GM19397 (cell line): Measurements from ENCODE around the gene GRK1.
"Not testable (repeated sequence)": the region's sequence is repeated elsewhere in the genome, so short reads cannot be mapped to it uniquely, and the experiment has no call there.

Experiments
- ATAC-seq: cut with Tn5 transposase; IDR thresholded peaks from one replicate; pipeline ENCODE4 v1.9.1; 2021; ENCODE audit warnings: mild to moderate bottlenecking, moderate library complexity; ENCODE audit not compliant: unreplicated experiment

GRK1 gene

DNA sequence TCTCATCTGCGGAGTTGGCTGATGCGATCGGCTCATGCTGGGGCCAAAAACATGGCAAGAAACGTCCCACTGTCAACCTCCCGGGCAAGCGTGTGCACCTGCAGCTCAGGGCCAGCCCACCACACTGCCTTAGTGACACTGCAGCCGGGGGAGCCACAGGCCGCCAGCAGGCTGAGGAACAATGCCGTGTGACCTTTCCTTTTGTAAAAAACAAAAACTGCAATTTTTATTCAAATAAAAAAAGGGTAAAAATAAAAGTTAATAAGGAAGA lies 73.2 kb downstream of the GRK1 start:
- ATAC-seq, result no peak

DNA sequence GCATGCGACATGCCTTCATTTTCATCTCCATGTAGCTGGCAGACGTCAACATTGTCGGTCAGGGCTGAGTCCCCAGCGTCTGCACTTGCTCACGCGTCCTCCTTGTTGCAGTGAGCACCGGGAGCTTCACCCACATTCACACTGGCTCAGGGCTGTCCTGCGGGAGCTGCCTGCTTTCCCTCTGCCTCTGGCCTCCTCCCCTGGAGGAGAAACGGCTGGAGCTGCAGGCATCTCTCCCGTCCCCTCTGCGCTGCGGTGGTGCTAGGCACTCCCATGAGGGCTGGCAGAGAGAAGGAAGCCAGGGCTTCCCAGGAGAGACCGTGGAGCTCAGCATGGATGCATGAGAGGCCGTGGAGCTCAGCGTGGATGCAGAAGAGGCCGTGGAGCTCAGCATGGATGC lies 73.6 kb downstream of the GRK1 start:
- ATAC-seq, result no peak

DNA sequence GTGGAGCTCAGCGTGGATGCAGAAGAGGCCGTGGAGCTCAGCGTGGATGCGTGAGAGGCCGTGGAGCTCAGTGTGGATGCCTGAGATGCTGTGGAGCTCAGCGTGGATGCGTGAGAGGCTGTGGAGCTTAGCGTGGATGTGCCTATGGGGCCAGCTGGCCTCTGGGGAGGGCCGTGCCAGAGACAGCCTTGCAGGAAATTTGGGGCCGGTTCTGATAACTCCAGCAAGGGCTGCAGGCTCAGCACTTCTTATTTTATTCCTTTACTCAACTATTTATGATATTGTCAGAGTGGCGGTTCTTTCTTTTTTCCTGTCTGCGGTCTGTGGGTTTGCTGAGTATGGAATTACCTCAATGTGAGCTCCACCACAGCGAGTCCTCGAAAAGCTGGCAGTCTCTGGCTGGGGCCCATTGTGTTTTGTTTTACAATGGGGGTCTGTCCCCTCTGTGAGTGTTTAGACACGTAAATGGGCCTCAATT lies 74.2 kb downstream of the GRK1 start:
- no peak for ATAC-seq

DNA sequence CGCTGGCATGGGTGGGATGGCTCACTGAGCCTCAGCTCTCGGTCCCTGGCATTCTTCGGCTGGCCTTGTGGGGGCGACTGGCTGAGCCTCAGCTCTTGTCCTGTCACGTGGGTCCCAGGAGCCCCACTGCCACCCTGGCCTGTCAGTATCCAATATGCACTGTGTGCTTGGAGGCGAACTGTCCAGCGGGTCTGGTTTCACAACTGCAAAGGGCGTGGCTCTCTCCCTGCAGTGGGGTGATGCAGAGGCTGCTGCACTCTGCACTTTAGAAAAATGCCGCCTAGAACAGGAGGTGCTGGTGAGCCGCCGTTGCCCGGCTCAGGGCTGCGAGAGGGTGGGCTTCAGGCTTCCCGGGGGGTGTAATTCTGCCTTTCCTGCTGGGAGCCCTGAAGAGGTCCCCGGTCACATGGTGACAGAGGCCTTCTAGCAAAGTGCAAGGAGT lies 75.0 kb downstream of the GRK1 start:
- ATAC-seq, result no peak

GRCh38 chr13:113742445-113743120 lies 75.6 kb downstream of the GRK1 start:
- no peak for ATAC-seq

DNA sequence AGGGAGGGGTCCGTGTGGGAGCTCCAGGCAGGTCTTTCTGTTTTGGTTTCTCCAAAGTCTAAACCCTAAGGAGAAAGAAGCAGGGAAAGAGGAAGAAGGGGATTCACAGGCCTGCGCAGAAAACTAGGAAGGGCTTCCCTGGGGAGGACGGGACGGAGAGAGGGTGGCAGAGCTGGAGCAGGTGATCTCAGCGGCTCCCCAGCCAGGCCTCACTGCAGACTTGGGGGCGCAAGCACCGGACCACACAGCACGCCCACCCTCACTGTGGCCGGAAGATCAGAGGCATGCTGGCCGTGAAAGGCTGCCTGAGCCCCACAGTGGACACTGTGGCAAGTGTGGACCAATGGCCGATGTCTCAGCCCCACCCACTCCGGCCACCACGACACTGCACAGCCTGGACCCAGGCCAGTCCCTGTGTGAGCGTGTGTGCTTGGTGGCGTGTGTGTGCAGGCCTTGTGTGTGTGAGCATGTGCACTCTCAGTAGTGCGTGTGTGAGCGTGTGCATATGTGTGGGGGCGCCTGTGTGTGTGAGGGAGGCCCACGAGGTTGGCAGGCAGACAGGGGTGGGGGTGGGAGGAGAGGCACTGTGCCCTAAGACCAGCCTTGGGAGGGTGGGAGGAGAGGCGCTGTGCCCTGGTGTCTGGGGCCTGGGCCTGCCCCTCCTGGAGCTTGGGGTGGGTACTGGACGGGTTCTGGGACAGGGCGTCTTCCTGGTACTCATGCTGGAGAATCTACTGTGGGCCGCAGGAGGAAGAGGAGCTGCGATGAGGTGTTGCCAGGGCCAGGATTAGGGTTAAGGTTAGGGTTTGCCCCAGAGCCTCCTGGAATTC lies 76.6 kb downstream of the GRK1 start:
- no peak for ATAC-seq

- ATAC-seq, result no peak
Observed at GRCh38 chr13:113744197-113745000, 77.4 kb downstream of the GRK1 start.

DNA sequence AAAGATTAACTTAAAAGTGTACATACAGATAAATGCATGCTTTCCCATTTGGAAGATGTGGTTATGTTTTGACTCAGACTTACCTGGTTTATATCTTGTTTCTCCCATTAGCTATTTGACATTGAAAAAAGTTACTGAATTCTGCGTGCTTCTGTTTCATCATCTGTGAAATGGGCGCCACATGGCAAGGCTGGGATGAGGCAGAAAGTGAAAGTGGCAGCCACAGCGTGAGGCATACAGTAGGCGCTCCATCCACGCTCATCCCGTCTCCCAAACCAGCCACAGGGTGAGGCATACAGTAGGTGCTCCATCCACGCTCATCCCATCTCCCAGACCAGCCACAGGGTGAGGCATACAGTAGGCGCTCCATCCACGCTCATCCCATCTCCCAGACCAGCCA lies 78.0 kb downstream of the GRK1 start:
- ATAC-seq, result no peak

DNA sequence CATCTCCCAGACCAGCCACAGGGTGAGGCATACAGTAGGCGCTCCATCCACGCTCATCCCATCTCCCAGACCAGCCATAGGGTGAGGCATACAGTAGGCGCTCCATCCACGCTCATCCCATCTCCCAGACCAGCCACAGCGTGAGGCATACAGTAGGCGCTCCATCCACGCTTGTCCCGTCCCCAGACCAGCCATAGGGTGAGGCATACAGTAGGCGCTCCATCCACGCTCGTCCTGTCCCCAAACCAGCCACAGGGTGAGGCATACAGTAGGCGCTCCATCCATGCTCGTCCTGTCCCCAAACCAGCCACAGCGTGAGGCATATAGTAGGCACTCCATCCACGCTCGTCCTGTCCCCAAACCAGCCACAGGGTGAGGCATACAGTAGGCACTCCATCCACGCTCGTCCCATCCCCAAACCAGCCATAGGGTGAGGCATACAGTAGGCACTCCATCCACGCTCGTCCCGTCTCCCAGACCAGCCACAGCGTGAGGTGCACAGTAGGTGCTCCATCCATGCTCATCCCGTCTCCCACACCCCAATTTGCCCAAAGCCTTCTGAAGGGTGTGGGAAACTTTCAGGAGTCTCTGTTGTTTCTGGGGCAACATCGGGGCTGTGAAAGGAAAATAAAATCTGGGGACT lies 78.6 kb downstream of the GRK1 start:
- ATAC-seq, result not testable (repeated sequence)

DNA sequence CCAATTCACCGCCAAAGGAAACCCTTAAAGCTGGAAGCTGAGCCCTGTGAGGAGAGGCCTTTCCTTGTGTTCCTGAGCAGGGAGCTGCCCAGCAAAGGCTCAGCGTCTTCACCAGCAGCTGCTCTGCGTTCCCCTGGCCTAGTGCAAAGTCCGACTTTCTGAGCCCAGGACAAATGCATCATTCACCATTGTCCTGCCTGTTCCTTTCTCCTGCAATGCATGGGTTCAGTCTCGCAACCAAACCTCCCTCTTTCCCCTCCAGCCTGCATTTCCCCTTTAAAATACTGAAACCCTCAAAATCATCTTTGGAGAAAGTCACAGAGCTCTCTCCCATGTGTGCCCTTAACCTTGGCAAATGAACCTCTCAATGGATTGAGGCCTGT lies 79.1 kb downstream of the GRK1 start:
- ATAC-seq, result no peak

- no peak for ATAC-seq
Observed at GRCh38 chr13:113746671-113747070, 79.7 kb downstream of the GRK1 start.

DNA sequence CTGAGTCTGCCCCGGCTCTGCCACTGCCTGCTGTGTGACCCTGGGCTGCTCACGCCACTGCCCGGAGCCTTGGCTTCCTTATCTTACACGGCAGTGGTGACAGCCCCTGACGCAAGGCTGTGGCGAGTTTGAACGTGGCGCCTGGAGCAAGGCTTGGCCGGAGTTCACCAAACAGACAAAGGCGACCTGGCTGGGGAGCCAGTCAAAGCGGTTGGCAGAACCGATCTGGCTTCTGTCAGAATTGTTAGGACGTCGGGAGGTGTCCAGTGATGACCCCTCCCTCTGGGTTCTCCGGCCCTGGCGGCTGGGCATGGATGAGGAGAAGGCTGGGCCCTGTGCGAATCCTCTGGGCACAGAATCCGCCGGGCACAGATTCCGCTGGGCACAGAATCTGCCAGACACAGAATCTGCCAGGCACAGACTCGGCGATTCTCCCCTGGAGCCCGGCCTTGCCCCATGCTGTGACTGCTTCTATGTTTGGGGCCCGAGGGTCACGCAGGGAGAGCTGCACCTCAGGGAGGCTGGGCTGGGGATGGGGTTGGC lies 80.3 kb downstream of the GRK1 start:
- ATAC-seq, result no peak

DNA sequence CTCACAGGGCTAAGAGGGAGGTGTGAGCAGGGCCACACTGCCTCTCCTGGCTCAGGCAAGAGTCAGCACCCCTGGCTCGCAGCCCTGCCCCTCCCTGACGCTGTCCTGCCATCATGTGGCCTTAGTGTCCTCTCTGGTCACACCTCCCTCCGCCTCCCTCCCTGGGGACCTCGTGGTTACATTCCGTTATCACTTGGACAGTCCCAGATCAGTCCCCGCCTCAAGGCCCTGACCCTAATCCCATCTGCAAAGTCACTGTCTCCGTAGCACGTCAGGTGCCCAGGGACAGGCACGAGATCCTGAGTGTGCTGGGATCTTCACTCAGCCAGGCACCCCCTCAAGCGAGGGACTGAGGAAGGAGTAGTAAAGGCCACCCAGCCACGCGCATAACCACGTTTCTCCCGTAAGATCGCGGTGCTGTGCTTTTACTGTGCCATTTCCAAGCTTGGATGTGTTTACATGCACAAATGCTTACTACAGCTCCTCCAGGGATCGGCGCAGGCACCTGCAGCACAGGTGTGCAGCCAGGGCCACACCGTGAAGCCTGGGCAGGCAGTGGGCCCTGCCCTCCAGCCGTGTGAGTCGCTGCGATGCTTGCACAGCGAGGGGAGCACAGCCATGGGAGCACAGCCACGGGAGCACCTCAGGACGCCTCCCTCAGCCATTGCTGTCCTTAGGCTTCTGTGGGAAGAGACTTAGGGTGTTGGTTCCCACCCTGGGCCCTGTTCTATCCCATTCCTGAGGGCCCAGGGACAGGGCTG lies 81.3 kb downstream of the GRK1 start:
- no peak for ATAC-seq

- no peak for ATAC-seq
Observed at GRCh38 chr13:113748862-113749451, 81.9 kb downstream of the GRK1 start.

DNA sequence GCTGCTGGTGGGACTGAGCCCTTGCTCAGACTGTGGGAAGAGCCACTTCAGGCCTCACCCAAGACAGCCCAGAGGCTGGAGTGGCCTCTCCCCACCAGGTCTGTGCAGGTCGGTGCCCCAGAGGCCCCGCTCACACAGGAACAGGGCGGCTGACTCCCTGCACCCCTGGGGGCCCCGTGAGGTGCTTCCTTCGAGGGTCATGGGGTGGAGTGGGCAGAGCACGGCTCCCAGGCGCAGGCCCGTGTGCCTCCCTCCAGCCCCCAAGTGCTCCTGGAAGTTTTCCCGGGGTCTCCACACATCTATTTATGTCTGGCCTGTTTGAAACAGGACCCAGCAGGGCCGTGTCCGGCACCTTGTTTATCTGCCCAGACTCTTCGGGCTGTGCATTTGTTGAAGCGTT lies 82.5 kb downstream of the GRK1 start:
- ATAC-seq, result no peak

DNA sequence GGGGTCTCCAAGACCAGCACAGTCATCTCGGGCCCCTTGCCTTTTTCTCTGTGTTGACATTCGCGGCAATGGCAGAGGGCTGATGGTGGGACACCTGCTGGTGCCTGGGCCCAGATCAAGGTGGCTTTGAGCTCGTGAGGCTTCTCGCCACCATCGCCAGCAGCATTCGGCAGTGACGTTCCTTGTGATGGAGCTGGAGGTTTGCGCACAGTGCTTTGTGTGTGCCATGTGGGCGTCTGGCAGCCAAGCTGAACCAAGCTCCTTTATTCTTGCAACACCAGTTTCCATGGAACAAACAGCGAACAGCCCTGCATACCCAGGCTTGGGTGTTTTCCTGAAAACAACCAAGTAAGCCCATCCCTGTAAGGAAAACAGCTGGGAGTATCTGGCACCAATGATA lies 82.9 kb downstream of the GRK1 start:
- ATAC-seq, result no peak

- ATAC-seq, result no peak
Observed at GRCh38 chr13:113750554-113751399, 83.8 kb downstream of the GRK1 start.

GRCh38 chr13:113751491-113751890 lies 84.5 kb downstream of the GRK1 start:
- ATAC-seq, result no peak
